HUES64 (cell line): Measurements from ENCODE around the gene EFCC1.
"Not testable (repeated sequence)": the region's sequence is repeated elsewhere in the genome, so short reads cannot be mapped to it uniquely, and the experiment has no call there.

Source experiments
- H3K27ac ChIP-seq: 2 replicates; pipeline ENCODE4 v1.7.0; 2013; ENCODE audit warnings: low read depth, low read length, inconsistent platforms
- H3K27me3 ChIP-seq: 2 replicates; pipeline ENCODE4 v1.6.1; 2013; ENCODE audit warnings: mild to moderate bottlenecking, low read length; ENCODE audit not compliant: insufficient read depth
- H3K36me3 ChIP-seq: 2 replicates; pipeline ENCODE4 v1.6.1; 2013; ENCODE audit warnings: mild to moderate bottlenecking, low read length; ENCODE audit not compliant: insufficient read depth
- H3K4me1 ChIP-seq: 2 replicates; pipeline ENCODE4 v1.6.1; 2013; ENCODE audit warnings: mild to moderate bottlenecking, low read length, moderate library complexity; ENCODE audit not compliant: insufficient read depth
- H3K4me3 ChIP-seq: 2 replicates; pipeline ENCODE4 v1.5.1; 2013; ENCODE audit warnings: mild to moderate bottlenecking, low read length, moderate library complexity
- H3K9ac ChIP-seq: 2 replicates; pipeline ENCODE4 v1.6.1; 2013; ENCODE audit warnings: mild to moderate bottlenecking, low read depth, low read length
- H3K9me3 ChIP-seq: 2 replicates; pipeline ENCODE4 v1.6.1; 2013; ENCODE audit warnings: low read depth, low read length; ENCODE audit not compliant: insufficient read depth
- WGBS: fragments of 150-250, 120-280 bp; methylation state at CpG from one replicate; pipeline ENCODE4 v1.1.7; 2013; ENCODE audit warnings: missing lambda C conversion rate; 5-methylcytosine and 5-hydroxymethylcytosine counted together

The EFCC1 gene

GRCh38 chr3:129069313-129070085 lies 68.4 kb downstream of the EFCC1 start:
- H3K9ac ChIP-seq, H3K36me3 ChIP-seq, H3K27ac ChIP-seq, H3K4me3 ChIP-seq, H3K4me1 ChIP-seq, H3K9me3 ChIP-seq, H3K27me3 ChIP-seq: not testable (repeated sequence)
- 91% methylated on average over 13 of the region's 13 CpGs for WGBS

- no peak overlapping the region for H3K9ac ChIP-seq
- no peaks in the 10 kb centered on the region for H3K4me1 ChIP-seq
- no peak overlapping the region for H3K4me3 ChIP-seq
- WGBS, result 94% methylated on average over 8 of the region's 8 CpGs
- H3K9me3 ChIP-seq, result no peaks in the 10 kb centered on the region
- H3K27me3 ChIP-seq, result no peaks in the 10 kb centered on the region
- no peaks in the 10 kb centered on the region for H3K36me3 ChIP-seq
- H3K27ac ChIP-seq, result no peak overlapping the region
Observed at GRCh38 chr3:129070086-129070885, 69.2 kb downstream of the EFCC1 start.

- H3K9ac ChIP-seq, result no peak overlapping the region
- no peaks in the 10 kb centered on the region for H3K4me1 ChIP-seq
- 90% methylated on average over 7 of the region's 7 CpGs for WGBS
- no peak overlapping the region for H3K27ac ChIP-seq
- no peaks in the 10 kb centered on the region for H3K27me3 ChIP-seq
- no peaks in the 10 kb centered on the region for H3K9me3 ChIP-seq
- no peak overlapping the region for H3K4me3 ChIP-seq
- H3K36me3 ChIP-seq, result no peaks in the 10 kb centered on the region
Observed at GRCh38 chr3:129077222-129077621, 76.1 kb downstream of the EFCC1 start.

GRCh38 chr3:129078510-129078909 lies 77.4 kb downstream of the EFCC1 start:
- H3K9me3 ChIP-seq, result no peaks in the 10 kb centered on the region
- 83% methylated on average over 6 of the region's 8 CpGs for WGBS
- no peaks in the 10 kb centered on the region for H3K36me3 ChIP-seq
- H3K27ac ChIP-seq, result no peak overlapping the region
- H3K4me3 ChIP-seq, result no peak overlapping the region
- H3K27me3 ChIP-seq, result no peaks in the 10 kb centered on the region
- H3K4me1 ChIP-seq, result no peaks in the 10 kb centered on the region
- H3K9ac ChIP-seq, result no peak overlapping the region

- Histone ChIP-seq H3K36me3 (no peaks in the 10 kb centered on the region), H3K9ac (no peak overlapping the region), H3K4me3 (no peak overlapping the region), H3K27me3 (no peaks in the 10 kb centered on the region; the same call in 1 of the 2 replicates), H3K9me3 (no peaks in the 10 kb centered on the region), H3K27ac (no peak overlapping the region), H3K4me1 (no peaks in the 10 kb centered on the region)
- WGBS, result 95% methylated on average over 7 of the region's 8 CpGs
Observed at GRCh38 chr3:129081503-129081902, 80.4 kb downstream of the EFCC1 start.

- Histone ChIP-seq H3K9me3 (no peaks in the 10 kb centered on the region), H3K36me3 (no peaks in the 10 kb centered on the region), H3K4me1 (no peaks in the 10 kb centered on the region), H3K9ac (no peak overlapping the region), H3K4me3 (no peak overlapping the region), H3K27me3 (no peaks in the 10 kb centered on the region; the same call in 1 of the 2 replicates), H3K27ac (no peak overlapping the region)
- 92% methylated on average over 9 of the region's 9 CpGs for WGBS
Observed at GRCh38 chr3:129082026-129082425, 80.9 kb downstream of the EFCC1 start.

- Histone ChIP-seq H3K27me3 (no peaks in the 10 kb centered on the region; the same call in 1 of the 2 replicates), H3K27ac (no peak overlapping the region), H3K9ac (no peak overlapping the region), H3K4me3 (no peak overlapping the region), H3K36me3 (no peaks in the 10 kb centered on the region), H3K9me3 (no peaks in the 10 kb centered on the region), H3K4me1 (no peaks in the 10 kb centered on the region)
- WGBS, result 88% methylated on average over 6 of the region's 6 CpGs
Observed at GRCh38 chr3:129084501-129084900, 83.4 kb downstream of the EFCC1 start.

- Histone ChIP-seq H3K27ac (no peak overlapping the region), H3K4me1 (no peaks in the 10 kb centered on the region), H3K36me3 (no peaks in the 10 kb centered on the region), H3K9ac (no peak overlapping the region), H3K4me3 (no peak overlapping the region), H3K9me3 (no peaks in the 10 kb centered on the region), H3K27me3 (no peaks in the 10 kb centered on the region; the same call in 1 of the 2 replicates)
- 95% methylated on average over 12 of the region's 12 CpGs for WGBS
Observed at GRCh38 chr3:129085165-129085715, 84.1 kb downstream of the EFCC1 start.

GRCh38 chr3:129085818-129086217 lies 84.7 kb downstream of the EFCC1 start:
- no peaks in the 10 kb centered on the region for H3K9me3 ChIP-seq
- no peaks in the 10 kb centered on the region for H3K4me1 ChIP-seq
- no peaks in the 10 kb centered on the region; the same call in 1 of the 2 replicates for H3K27me3 ChIP-seq
- no peak overlapping the region for H3K4me3 ChIP-seq
- 93% methylated on average over 4 of the region's 4 CpGs for WGBS
- no peak overlapping the region for H3K9ac ChIP-seq
- H3K27ac ChIP-seq, result no peak overlapping the region
- H3K36me3 ChIP-seq, result no peaks in the 10 kb centered on the region

GRCh38 chr3:129087138-129087702 lies 86.1 kb downstream of the EFCC1 start:
- H3K36me3 ChIP-seq, result peaks cover 8% of the 10 kb centered on the region
- no peak overlapping the region for H3K9ac ChIP-seq
- H3K27me3 ChIP-seq, result no peaks in the 10 kb centered on the region; the same call in 1 of the 2 replicates
- H3K27ac ChIP-seq, result no peak overlapping the region
- no peak overlapping the region for H3K4me3 ChIP-seq
- no peaks in the 10 kb centered on the region for H3K9me3 ChIP-seq
- WGBS, result 93% methylated on average over 8 of the region's 8 CpGs
- H3K4me1 ChIP-seq, result no peaks in the 10 kb centered on the region

- no CpG with 5 or more reads among the region's 9 CpGs for WGBS
- H3K9ac ChIP-seq, H3K4me1 ChIP-seq, H3K27me3 ChIP-seq, H3K27ac ChIP-seq, H3K9me3 ChIP-seq, H3K4me3 ChIP-seq: not testable (repeated sequence)
- H3K36me3 ChIP-seq, result peaks cover 10% of the 10 kb centered on the region
Observed at GRCh38 chr3:129087904-129088303, 86.8 kb downstream of the EFCC1 start.
